Naive thymus-derived CD4-positive, alpha-beta T cell (primary cell): ENCODE data around the gene LCE5A. TPM values are rescaled to one million over a fixed set of nuclear protein-coding genes. Genes with fewer than 3 reads are reported as not detected.

Experiments
- ATAC-seq: fragments of 150-1000 bp; cut with Tn5 transposase; 2 replicates; pipeline ENCODE4 v1.10.0; 2021; ENCODE audit warnings: mild to moderate bottlenecking, moderate library complexity
- CTCF ChIA-PET: fragments of 350-600 bp; sonication (Branson Sonifier 250); formaldehyde crosslinking; loops from one replicate; lab custom pipeline; 2021; ENCODE audit warnings: antibody characterized with exemption; lab: Charles Lee
- POLR2A ChIA-PET: fragments of 350-600 bp; sonication (Branson Sonifier 250); formaldehyde crosslinking; loops from one replicate; lab custom pipeline; 2021; ENCODE audit warnings: antibody characterized with exemption, inconsistent platforms; lab: Charles Lee
- DNase-seq, 9 donors: peaks; one replicate each; pipeline versions ENCODE4 v3.0.0 to v3.0.0-alpha.2; 2020 to 2022; ENCODE audit warnings: mixed read lengths in 1 of 9
- H3K27ac ChIP-seq: one replicate; pipeline ENCODE4 v1.7.0; 2013; ENCODE audit warnings: mild to moderate bottlenecking, low read depth, low read length, moderate library complexity
- H3K27me3 ChIP-seq, 2 donors: one replicate each; pipeline ENCODE4 v1.7.0; 2013; ENCODE audit warnings: low read length in 2 of 2, mild to moderate bottlenecking in 2 of 2, moderate library complexity in 2 of 2; ENCODE audit not compliant: control insufficient read depth in 2 of 2, insufficient read depth in 2 of 2
- H3K36me3 ChIP-seq, 3 experiments: 1 replicate in 2 of 3; 2 replicates in 1 of 3; pipeline ENCODE4 v1.7.0; 2013; ENCODE audit warnings: low read length in 3 of 3, mild to moderate bottlenecking in 3 of 3, moderate library complexity in 1 of 3; ENCODE audit not compliant: insufficient read depth in 3 of 3, control insufficient read depth in 2 of 3
- H3K4me1 ChIP-seq, 2 donors: one replicate each; pipeline ENCODE4 v1.7.0; 2013; ENCODE audit warnings: low read length in 2 of 2, mild to moderate bottlenecking in 2 of 2, moderate library complexity in 1 of 2; ENCODE audit not compliant: control insufficient read depth in 2 of 2, insufficient read depth in 2 of 2
- H3K4me3 ChIP-seq: 2 replicates; pipeline ENCODE4 v1.7.0; 2013; ENCODE audit warnings: mild to moderate bottlenecking, low read length
- H3K9me3 ChIP-seq, 3 experiments: 1 replicate in 2 of 3; 2 replicates in 1 of 3; pipeline ENCODE4 v1.7.0; 2013; ENCODE audit warnings: low read length in 3 of 3; ENCODE audit not compliant: control insufficient read depth in 2 of 3
- H3K27ac Mint-ChIP-seq, 9 donors: one replicate each; pipeline ENCODE4 v1.8.0; 2020 to 2022; ENCODE audit warnings: mixed read lengths in 9 of 9, mild to moderate bottlenecking in 8 of 9, moderate library complexity in 5 of 9, inconsistent platforms in 2 of 9
- H3K27me3 Mint-ChIP-seq, 5 donors: one replicate each; pipeline ENCODE4 v1.8.0; 2021 to 2022; ENCODE audit warnings: mixed read lengths in 5 of 5, mild to moderate bottlenecking in 1 of 5
- H3K36me3 Mint-ChIP-seq, 5 donors: one replicate each; pipeline ENCODE4 v1.8.0; 2020 to 2022; ENCODE audit warnings: mixed read lengths in 5 of 5, mild to moderate bottlenecking in 3 of 5, inconsistent platforms in 1 of 5
- H3K4me1 Mint-ChIP-seq, 7 donors: one replicate each; pipeline ENCODE4 v1.8.0; 2020 to 2022; ENCODE audit warnings: mixed read lengths in 7 of 7, mild to moderate bottlenecking in 3 of 7, inconsistent platforms in 1 of 7
- H3K4me3 Mint-ChIP-seq, 10 donors: one replicate each; pipeline ENCODE4 v1.8.0; 2020 to 2022; ENCODE audit warnings: mild to moderate bottlenecking in 10 of 10, mixed read lengths in 10 of 10, moderate library complexity in 6 of 10, inconsistent platforms in 2 of 10
- H3K9me3 Mint-ChIP-seq, 11 donors: one replicate each; pipeline ENCODE4 v1.8.0; 2020 to 2022; ENCODE audit warnings: mixed read lengths in 11 of 11, mild to moderate bottlenecking in 4 of 11, inconsistent platforms in 1 of 11, moderate library complexity in 1 of 11
- intact Hi-C, 2 donors: fragments of 100-400 bp; cut with micrococcal nuclease; formaldehyde crosslinking; loops; one replicate each; pipeline ENCODE4 v1.15.1; 2023
- polyA plus RNA-seq, 2 donors: library from polyadenylated mRNA; unstranded; fragments of 300-500 nt; fragmentation: Illumina TruSeq; gene quantifications; one replicate each; pipeline ENCODE4 v1.2.3, GENCODE V29; 2021
- total RNA-seq, 6 experiments: library from RNA in 5 of 6; stranded (reverse) in 5 of 6; gene quantifications; 1 replicate in 5 of 6; 2 replicates in 1 of 6; pipeline ENCODE4 v1.2.3 and lab custom pipeline; 2021 to 2026

LCE5A gene
- total and polyA plus RNA-seq, 7 experiments from 2014 or later = not detected

DNA sequence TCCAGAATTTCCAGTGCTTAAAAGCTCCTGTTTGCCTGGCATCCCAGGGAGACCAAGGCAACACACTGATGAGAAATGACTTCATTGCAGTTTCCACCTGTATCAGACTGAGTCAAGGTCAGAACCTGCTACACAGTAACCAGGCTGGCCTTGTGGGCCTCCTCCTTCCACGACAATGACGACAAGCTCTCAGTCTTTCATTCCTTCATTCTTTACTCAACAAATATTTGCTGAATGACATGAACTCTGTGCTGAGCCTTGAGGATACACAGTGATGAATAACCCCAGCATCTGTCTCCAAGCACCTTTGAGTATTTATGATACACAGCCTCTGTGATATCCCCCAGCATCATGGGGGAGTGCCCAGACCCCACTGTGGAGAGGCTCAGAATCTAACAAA, 8.9 kb upstream of the LCE5A start:
- Mint-ChIP-seq H3K27ac (no peak overlapping the region), H3K27me3 (peaks cover 0 to 23% (median 19%) of the 10 kb centered on the region in 5 donors), H3K4me1 (no peaks in the 10 kb centered on the region), H3K9me3 (no peaks in the 10 kb centered on the region), H3K4me3 (no peak overlapping the region), H3K36me3 (no peaks in the 10 kb centered on the region)
- H3K4me1 ChIP-seq = no peaks in the 10 kb centered on the region
- no peaks in the 10 kb centered on the region for H3K27me3 ChIP-seq
- ATAC-seq (no peak), DNase-seq (no peak)
- POLR2A ChIA-PET = no interaction called here
- no peak overlapping the region for H3K27ac ChIP-seq
- CTCF ChIA-PET = no interaction called here
- no peaks in the 10 kb centered on the region for H3K36me3 ChIP-seq
- no peak overlapping the region for H3K4me3 ChIP-seq
- intact Hi-C loops = no loop called here
- H3K9me3 ChIP-seq = no peaks in the 10 kb centered on the region

DNA sequence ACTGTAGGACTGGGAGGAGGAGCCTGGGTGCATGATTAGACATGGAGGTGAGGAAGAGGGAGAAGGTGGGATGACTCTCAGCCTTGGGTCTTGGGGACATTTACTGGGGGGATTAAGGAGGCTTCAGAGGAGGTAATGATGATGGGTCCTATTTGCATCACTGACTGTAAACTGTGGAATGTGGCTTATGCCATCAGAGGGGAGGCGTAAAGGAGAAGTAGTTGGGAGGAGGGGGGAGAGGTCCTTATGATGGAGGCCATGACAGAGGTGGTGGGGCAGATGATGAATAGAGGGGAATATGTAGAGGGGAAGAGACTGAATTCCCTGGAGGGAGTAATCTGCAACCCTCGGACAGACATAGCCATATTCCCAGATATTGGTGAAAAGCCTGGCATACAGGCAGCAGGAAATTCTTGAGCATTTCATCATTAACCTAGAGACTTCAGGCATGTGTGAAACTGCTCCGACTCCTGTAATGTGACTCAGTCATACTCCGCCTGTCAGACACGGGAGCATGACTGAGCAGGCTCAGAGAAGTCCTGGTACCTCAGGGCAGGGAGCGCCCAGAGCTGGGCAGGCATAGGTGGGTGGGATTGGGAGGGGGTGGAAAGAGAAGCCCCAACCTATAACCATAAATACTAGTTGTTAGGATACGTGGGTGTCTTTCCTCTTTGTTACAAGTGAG, 8.0 kb upstream of the LCE5A start:
- H3K27me3 ChIP-seq = no peaks in the 10 kb centered on the region
- H3K27ac ChIP-seq = no peak overlapping the region
- no peaks in the 10 kb centered on the region for H3K36me3 ChIP-seq
- Mint-ChIP-seq H3K4me1 (no peaks in the 10 kb centered on the region), H3K4me3 (no peak overlapping the region), H3K9me3 (no peaks in the 10 kb centered on the region), H3K27me3 (peaks cover 0 to 30% (median 19%) of the 10 kb centered on the region in 5 donors), H3K36me3 (no peaks in the 10 kb centered on the region), H3K27ac (no peak overlapping the region)
- ATAC-seq (no peak), DNase-seq (no peak)
- H3K4me3 ChIP-seq = no peak overlapping the region
- no peaks in the 10 kb centered on the region for H3K9me3 ChIP-seq
- ChIA-PET CTCF (no interaction called here), POLR2A (no interaction called here)
- intact Hi-C loops = no loop called here
- no peaks in the 10 kb centered on the region for H3K4me1 ChIP-seq

- Histone ChIP-seq H3K27me3 (no peaks in the 10 kb centered on the region), H3K27ac (no peak overlapping the region), H3K36me3 (no peaks in the 10 kb centered on the region), H3K9me3 (no peaks in the 10 kb centered on the region), H3K4me1 (no peaks in the 10 kb centered on the region), H3K4me3 (no peak overlapping the region)
- intact Hi-C loops = no loop called here
- DNase-seq = no peak
- no peak for ATAC-seq
- H3K36me3 Mint-ChIP-seq = no peaks in the 10 kb centered on the region
- no peak overlapping the region for H3K4me3 Mint-ChIP-seq
- POLR2A ChIA-PET = no interaction called here
- CTCF ChIA-PET = no interaction called here
- peaks cover 5 to 45% (median 36%) of the 10 kb centered on the region in 5 donors for H3K27me3 Mint-ChIP-seq
- H3K4me1 Mint-ChIP-seq = no peaks in the 10 kb centered on the region
- no peak overlapping the region for H3K27ac Mint-ChIP-seq
- no peaks in the 10 kb centered on the region for H3K9me3 Mint-ChIP-seq
These were observed 5.5 kb upstream of the LCE5A start for GRCh38 chr1:152505083-152505482.

- no peaks in the 10 kb centered on the region for H3K4me1 Mint-ChIP-seq
- intact Hi-C loops = no loop called here
- Histone ChIP-seq H3K36me3 (no peaks in the 10 kb centered on the region), H3K4me1 (no peaks in the 10 kb centered on the region), H3K27me3 (no peaks in the 10 kb centered on the region), H3K9me3 (no peaks in the 10 kb centered on the region), H3K4me3 (no peak overlapping the region), H3K27ac (no peak overlapping the region)
- peaks cover 0 to 2% (median 0%) of the 10 kb centered on the region in 5 donors for H3K36me3 Mint-ChIP-seq
- CTCF ChIA-PET = no interaction called here
- POLR2A ChIA-PET = no interaction called here
- ATAC-seq = no peak
- H3K9me3 Mint-ChIP-seq = no peaks in the 10 kb centered on the region
- no peak for DNase-seq
- no peak overlapping the region for H3K4me3 Mint-ChIP-seq
- H3K27me3 Mint-ChIP-seq = peaks cover 11 to 55% (median 42%) of the 10 kb centered on the region in 5 donors
- H3K27ac Mint-ChIP-seq = no peak overlapping the region
These were observed 3.6 kb upstream of the LCE5A start for GRCh38 chr1:152506899-152507498.

DNA sequence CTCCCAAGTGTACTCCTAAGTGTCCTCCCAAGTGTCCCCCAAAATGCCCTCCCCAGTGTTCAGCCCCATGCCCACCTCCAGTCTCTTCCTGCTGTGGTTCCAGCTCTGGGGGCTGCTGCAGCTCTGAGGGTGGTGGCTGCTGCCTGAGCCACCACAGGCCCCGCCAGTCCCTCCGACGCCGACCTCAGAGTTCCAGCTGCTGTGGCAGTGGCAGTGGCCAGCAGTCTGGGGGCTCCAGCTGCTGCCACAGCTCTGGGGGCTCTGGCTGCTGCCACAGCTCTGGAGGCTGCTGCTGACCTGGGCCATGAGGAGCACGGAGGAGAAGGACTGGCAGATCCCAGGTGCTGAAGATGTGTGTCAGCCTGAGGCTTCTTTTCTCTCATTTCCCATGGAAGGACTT, 993 bp downstream of the LCE5A start:
- H3K27me3 Mint-ChIP-seq = peaks cover 46 to 77% (median 71%) of the 10 kb centered on the region in 5 donors
- Histone ChIP-seq H3K4me1 (no peaks in the 10 kb centered on the region), H3K9me3 (no peaks in the 10 kb centered on the region), H3K27me3 (peaks cover 0 to 6% of the 10 kb centered on the region in 2 donors), H3K4me3 (no peak overlapping the region), H3K27ac (no peak overlapping the region), H3K36me3 (no peaks in the 10 kb centered on the region)
- H3K36me3 Mint-ChIP-seq = peaks cover 0 to 3% (median 0%) of the 10 kb centered on the region in 5 donors
- H3K4me1 Mint-ChIP-seq = peaks cover 0 to 9% (median 5%) of the 10 kb centered on the region in 7 donors
- POLR2A ChIA-PET = no interaction called here
- no peak for DNase-seq
- CTCF ChIA-PET = no interaction called here
- intact Hi-C loops = no loop called here
- no peak for ATAC-seq
- no peak overlapping the region for H3K4me3 Mint-ChIP-seq
- H3K9me3 Mint-ChIP-seq = no peaks in the 10 kb centered on the region
- H3K27ac Mint-ChIP-seq = no peak overlapping the region

- H3K4me1 ChIP-seq = no peaks in the 10 kb centered on the region
- peaks cover 0 to 6% of the 10 kb centered on the region in 2 donors for H3K27me3 ChIP-seq
- H3K9me3 Mint-ChIP-seq = no peaks in the 10 kb centered on the region
- peaks cover 0 to 9% (median 5%) of the 10 kb centered on the region in 7 donors for H3K4me1 Mint-ChIP-seq
- ChIA-PET POLR2A (no interaction called here), CTCF (no interaction called here)
- H3K27ac ChIP-seq = no peak overlapping the region
- H3K4me3 Mint-ChIP-seq = no peak overlapping the region
- DNase-seq (no peak), ATAC-seq (no peak)
- peaks cover 0 to 3% (median 0%) of the 10 kb centered on the region in 5 donors for H3K36me3 Mint-ChIP-seq
- H3K4me3 ChIP-seq = no peak overlapping the region
- H3K9me3 ChIP-seq = no peaks in the 10 kb centered on the region
- no peaks in the 10 kb centered on the region for H3K36me3 ChIP-seq
- H3K27me3 Mint-ChIP-seq = peaks cover 58 to 80% (median 71%) of the 10 kb centered on the region in 5 donors
- no peak overlapping the region for H3K27ac Mint-ChIP-seq
- intact Hi-C loops = no loop called here
These were observed 2.5 kb downstream of the LCE5A start for GRCh38 chr1:152513081-152513480.
